PFSK-1 (cell line): ENCODE results near the gene CDKN2B-AS1.

Source experiments
- FOXP2 ChIP-seq: optimal IDR thresholded peaks from 2 replicates; pipeline ENCODE3; 2011; ENCODE audit warnings: borderline replicate concordance, control low read depth, inconsistent platforms; ENCODE audit not compliant: insufficient read depth; ENCODE audit errors: extremely low read length, extremely low read depth
- POLR2AphosphoS5 ChIP-seq: IDR thresholded peaks from 2 replicates; pipeline ENCODE4 v1.6.1; 2012; ENCODE audit warnings: low read depth, mild to moderate bottlenecking, control low read depth, low read length, moderate library complexity
- REST ChIP-seq, 2 experiments: IDR thresholded peaks; 2 replicates each; pipeline versions ENCODE4 v1.6.1 to v1.8.0; 2011 to 2012; ENCODE audit warnings: low read depth in 2 of 2, low read length in 2 of 2, control low read depth in 1 of 2, inconsistent platforms in 1 of 2, mild to moderate bottlenecking in 1 of 2, moderate library complexity in 1 of 2; ENCODE audit not compliant: insufficient read depth in 1 of 2
- SIN3A ChIP-seq: IDR thresholded peaks from 2 replicates; pipeline ENCODE4 v1.6.1; 2012; ENCODE audit warnings: mild to moderate bottlenecking, low read length, moderate library complexity, borderline replicate concordance; ENCODE audit not compliant: insufficient read depth
- TAF1 ChIP-seq: IDR thresholded peaks from 2 replicates; pipeline ENCODE4 v1.6.1; 2012; ENCODE audit warnings: low read length, control low read depth, borderline replicate concordance; ENCODE audit not compliant: insufficient read depth

The CDKN2B-AS1 gene

GRCh38 chr9:21985964-21986667, 8.5 kb upstream of the CDKN2B-AS1 start:
- no peak for TF ChIP-seq FOXP2
- no peak for TF ChIP-seq POLR2AphosphoS5
- TF ChIP-seq REST (IDR thresholded peaks at IDR 0.05; ENCODE audit: insufficient read depth in 1 of 2, low read depth in 2 of 2, low read length in 2 of 2) = no peak
- TF ChIP-seq TAF1 = no peak
- no peak for TF ChIP-seq SIN3A

- TF ChIP-seq TAF1 = no peak
- TF ChIP-seq REST (IDR thresholded peaks at IDR 0.05; ENCODE audit: insufficient read depth in 1 of 2, low read depth in 2 of 2, low read length in 2 of 2) = no peak
- TF ChIP-seq SIN3A = no peak
- no peak for TF ChIP-seq FOXP2
- TF ChIP-seq POLR2AphosphoS5 = no peak
These were observed 6.3 kb upstream of the CDKN2B-AS1 start for GRCh38 chr9:21988056-21988990.

- TF ChIP-seq FOXP2 (no peak), REST (IDR thresholded peaks at IDR 0.05; ENCODE audit: insufficient read depth in 1 of 2, low read depth in 2 of 2, low read length in 2 of 2) (no peak), POLR2AphosphoS5 (no peak), TAF1 (no peak), SIN3A (no peak)
These were observed 5.0 kb upstream of the CDKN2B-AS1 start for GRCh38 chr9:21989440-21990189.

- TF ChIP-seq REST (IDR thresholded peaks at IDR 0.05; ENCODE audit: insufficient read depth in 1 of 2, low read depth in 2 of 2, low read length in 2 of 2) (no peak), SIN3A (no peak), TAF1 (no peak), POLR2AphosphoS5 (no peak), FOXP2 (no peak)
These were observed 3.3 kb upstream of the CDKN2B-AS1 start for GRCh38 chr9:21991072-21991959.
